Smooth muscle cell of the umbilical artery (primary cell): ENCODE measurements around the gene WDR70. TPM values are rescaled to one million over a fixed set of nuclear protein-coding genes. Genes with fewer than 3 reads are reported as not detected.

Experiments
- total RNA-seq: library from RNA; depleted of rRNA; stranded (reverse); fragments of >200 nt; gene quantifications from 2 replicates; pipeline ENCODE4 v1.2.3, GENCODE V29; 2014

The WDR70 gene
- total RNA-seq, result 34.1 and 46.7 TPM in 2 replicates

DNA sequence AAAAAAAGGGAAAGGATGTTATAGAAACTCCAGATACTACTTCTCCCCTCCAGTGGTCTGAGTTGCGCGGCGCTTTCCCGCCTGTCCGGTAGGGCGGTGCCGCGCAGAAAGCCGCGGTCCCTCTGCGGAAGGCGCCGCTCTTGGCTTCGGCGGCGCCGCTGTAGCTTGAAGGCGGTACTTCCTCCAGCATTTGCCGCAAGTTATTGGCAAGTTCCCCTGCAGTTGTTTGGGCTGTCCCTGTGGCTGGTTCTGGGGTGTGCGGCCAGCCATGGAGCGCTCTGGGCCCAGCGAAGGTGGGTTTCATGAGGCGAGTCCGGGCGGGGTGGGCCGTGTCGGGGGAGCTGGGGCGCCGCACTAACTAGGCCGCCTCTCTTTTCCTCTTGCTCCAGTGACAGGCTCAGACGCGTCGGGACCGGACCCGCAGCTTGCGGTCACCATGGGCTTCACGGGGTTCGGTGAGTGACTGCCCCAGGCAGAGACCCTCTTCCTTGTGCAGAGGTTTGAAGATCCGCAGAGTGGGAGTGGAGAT is at the start of gene WDR70:
Gene WDR70 (plus strand): TSS at position 219 of the 529 bp plus-strand sequence. CDS start 50 bp downstream, at position 269.

DNA sequence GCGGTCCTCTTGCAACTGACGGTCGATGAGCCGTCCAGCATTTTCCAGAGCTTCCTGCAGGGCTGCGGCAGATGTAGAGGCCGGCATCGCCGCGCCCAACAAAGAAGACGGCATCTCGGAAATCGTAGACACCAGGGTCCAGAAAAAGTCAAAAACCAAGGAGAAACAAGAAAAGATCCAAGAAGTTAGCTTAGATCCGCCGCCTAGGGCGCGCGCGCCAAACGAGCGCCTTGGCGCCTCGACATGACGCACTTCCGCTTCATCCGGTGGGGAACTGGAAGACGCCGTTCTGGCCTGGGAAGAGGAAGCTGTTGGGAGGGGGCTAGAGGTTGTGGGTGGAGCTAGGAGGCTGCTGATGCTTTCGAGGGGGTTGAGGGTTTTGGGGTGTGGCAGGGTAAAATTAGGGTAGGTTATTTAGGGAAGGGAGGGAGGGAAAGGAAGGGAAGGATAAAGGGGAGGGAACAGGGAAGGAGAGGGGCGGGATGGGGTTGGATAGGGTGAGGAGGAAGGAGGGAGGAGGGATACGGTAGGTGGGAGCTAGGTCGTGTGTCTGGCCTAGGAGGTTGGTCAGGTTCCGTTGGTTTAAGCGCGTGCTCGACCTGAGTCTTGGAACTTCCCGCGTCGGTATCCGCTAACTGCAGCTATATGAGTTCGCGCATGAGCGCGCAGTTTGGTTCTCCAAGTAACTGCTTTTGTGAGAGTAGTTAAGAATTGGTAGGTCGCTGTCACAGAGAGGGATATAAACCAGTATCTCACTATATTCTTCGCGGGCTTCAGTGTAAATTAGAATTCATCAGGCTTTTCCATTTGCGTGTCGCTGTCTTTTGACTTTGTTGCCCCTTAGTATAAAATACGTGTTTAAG is 8.0 kb upstream of the WDR70 start, which contains the start of gene NUP155:
Gene NUP155 (minus strand): TSS at position 243 of the 863 bp plus-strand sequence. CDS start 129 bp downstream, at position 114.

Other genes with a start within 250 kb of the WDR70 start
- 20.5 and 24.3 TPM in 2 replicates for gene CPLANE1, start 129.9 kb upstream of the WDR70 start, total RNA-seq
- 24.1 and 39.8 TPM in 2 replicates for gene NUP155, start 8.2 kb upstream of the WDR70 start, total RNA-seq